ENCODE results near the gene MGAT5B. TPM values are rescaled to one million over a fixed set of nuclear protein-coding genes. Genes with fewer than 3 reads are reported as not detected.
A peak's percentile ranks its signal among the peaks of the same experiment; 100 is the strongest.

The MGAT5B gene
- total RNA-seq, 1 donor from 2014 or later: 1.8 TPM

GRCh38 chr17:76879691-76880090, 11.5 kb downstream of the MGAT5B start:
- no peak overlapping the region for H3K4me2 ChIP-seq
- H4K20me1 ChIP-seq (ENCODE audit: low read depth): no peaks in the 10 kb centered on the region
- H3K4me1 ChIP-seq: peaks cover 3% of the 10 kb centered on the region
- H3K27ac ChIP-seq: no peak overlapping the region
- H3K4me1 Mint-ChIP-seq: peaks cover 16% of the 10 kb centered on the region
- no peaks in the 10 kb centered on the region for H3K36me3 ChIP-seq
- TF ChIP-seq EZH2 (IDR thresholded peaks at IDR 0.05) (no peak), CTCF (IDR thresholded peaks at IDR 0.05) (no peak), EZH2phosphoT487 (IDR thresholded peaks at IDR 0.05) (no peak)
- no peak overlapping the region for H2AFZ ChIP-seq (replicated peaks)
- no peak overlapping the region for H3K4me3 Mint-ChIP-seq
- no peaks in the 10 kb centered on the region for H3K27me3 ChIP-seq
- H3K9me3 ChIP-seq (ENCODE audit: low read depth): no peaks in the 10 kb centered on the region
- H3K9me3 Mint-ChIP-seq: no peaks in the 10 kb centered on the region
- no peak overlapping the region for H3K27ac Mint-ChIP-seq
- H3F3A ChIP-seq (ENCODE audit: low read depth): no peaks in the 10 kb centered on the region
- DNase-seq (ENCODE audit: low spot score): no peak
- H3K9ac ChIP-seq: no peak overlapping the region
- H3K27me3 Mint-ChIP-seq (ENCODE audit: insufficient read depth, low read depth): no peaks in the 10 kb centered on the region
- H3K4me3 ChIP-seq: no peak overlapping the region
- peaks cover 6% of the 10 kb centered on the region for H3K36me3 Mint-ChIP-seq
- no peaks in the 10 kb centered on the region for H3K79me2 ChIP-seq (ENCODE audit: low read depth)

GRCh38 chr17:76880268-76880667, 12.1 kb downstream of the MGAT5B start:
- DNase-seq (ENCODE audit: low spot score): no peak
- H3K36me3 Mint-ChIP-seq: peaks cover 4% of the 10 kb centered on the region
- H3K4me3 Mint-ChIP-seq: no peak overlapping the region
- H3K4me1 Mint-ChIP-seq: peaks cover 21% of the 10 kb centered on the region
- H3K4me1 ChIP-seq: peaks cover 5% of the 10 kb centered on the region
- H3K27ac Mint-ChIP-seq: no peak overlapping the region
- no peaks in the 10 kb centered on the region for H3K27me3 ChIP-seq
- no peaks in the 10 kb centered on the region for H4K20me1 ChIP-seq (ENCODE audit: low read depth)
- no peaks in the 10 kb centered on the region for H3K9me3 ChIP-seq (ENCODE audit: low read depth)
- no peaks in the 10 kb centered on the region for H3K36me3 ChIP-seq
- no peaks in the 10 kb centered on the region for H3K79me2 ChIP-seq (ENCODE audit: low read depth)
- H3K4me2 ChIP-seq: no peak overlapping the region
- TF ChIP-seq CTCF (IDR thresholded peaks at IDR 0.05): no peak
- no peak for TF ChIP-seq EZH2 (IDR thresholded peaks at IDR 0.05)
- TF ChIP-seq EZH2phosphoT487 (IDR thresholded peaks at IDR 0.05): no peak
- no peaks in the 10 kb centered on the region for H3K27me3 Mint-ChIP-seq (ENCODE audit: insufficient read depth, low read depth)
- no peak overlapping the region for H3K9ac ChIP-seq
- no peak overlapping the region for H3K4me3 ChIP-seq
- no peaks in the 10 kb centered on the region for H3K9me3 Mint-ChIP-seq
- H2AFZ ChIP-seq (replicated peaks): no peak overlapping the region
- H3F3A ChIP-seq (ENCODE audit: low read depth): peaks cover 1% of the 10 kb centered on the region
- no peak overlapping the region for H3K27ac ChIP-seq

- Histone ChIP-seq H4K20me1 (ENCODE audit: low read depth) (no peaks in the 10 kb centered on the region), H3K27ac (no peak overlapping the region), H3K79me2 (ENCODE audit: low read depth) (no peaks in the 10 kb centered on the region), H3K36me3 (no peaks in the 10 kb centered on the region), H3K9me3 (ENCODE audit: low read depth) (no peaks in the 10 kb centered on the region), H3K27me3 (no peaks in the 10 kb centered on the region), H3K4me1 (peaks cover 7% of the 10 kb centered on the region), H3K4me3 (no peak overlapping the region), H3K9ac (no peak overlapping the region), H3F3A (ENCODE audit: low read depth) (peaks cover 6% of the 10 kb centered on the region), H3K4me2 (no peak overlapping the region), H2AFZ (replicated peaks) (no peak overlapping the region)
- TF ChIP-seq EZH2phosphoT487 (IDR thresholded peaks at IDR 0.05) (no peak), EZH2 (IDR thresholded peaks at IDR 0.05) (no peak), CTCF (IDR thresholded peaks at IDR 0.05) (no peak)
- Mint-ChIP-seq H3K4me3 (no peak overlapping the region), H3K36me3 (no peaks in the 10 kb centered on the region), H3K27ac (peak overlapping the region; percentile 63), H3K4me1 (peaks cover 28% of the 10 kb centered on the region), H3K9me3 (no peaks in the 10 kb centered on the region), H3K27me3 (ENCODE audit: insufficient read depth, low read depth) (no peaks in the 10 kb centered on the region)
- no peak for DNase-seq (ENCODE audit: low spot score)
Measured at GRCh38 chr17:76880971-76881370, 12.8 kb downstream of the MGAT5B start.
